Naive B cell (primary cell): ENCODE measurements around the gene PTPRD. TPM values are rescaled to one million over a fixed set of nuclear protein-coding genes. Genes with fewer than 3 reads are reported as not detected.

Experiments used
- ATAC-seq, 2 donors: fragments of 150-1000 bp; cut with Tn5 transposase; 2 replicates each; pipeline ENCODE4 v1.10.0; 2021; ENCODE audit warnings: low read depth in 2 of 2, mild to moderate bottlenecking in 2 of 2, moderate library complexity in 2 of 2
- DNase-seq: peaks from one replicate; pipeline ENCODE4 v3.0.0; 2022
- H3K27ac Mint-ChIP-seq, 6 donors: one replicate each; pipeline ENCODE4 v1.8.0; 2020 to 2022; ENCODE audit warnings: mild to moderate bottlenecking in 6 of 6, mixed read lengths in 6 of 6, moderate library complexity in 5 of 6, inconsistent platforms in 2 of 6
- H3K27me3 Mint-ChIP-seq, 3 donors: one replicate each; pipeline ENCODE4 v1.8.0; 2021 to 2022; ENCODE audit warnings: mixed read lengths in 3 of 3, mild to moderate bottlenecking in 1 of 3
- H3K36me3 Mint-ChIP-seq, 2 donors: one replicate each; pipeline ENCODE4 v1.8.0; 2020 to 2022; ENCODE audit warnings: mixed read lengths in 2 of 2, inconsistent platforms in 1 of 2, mild to moderate bottlenecking in 1 of 2
- H3K4me1 Mint-ChIP-seq, 3 donors: one replicate each; pipeline ENCODE4 v1.8.0; 2020 to 2022; ENCODE audit warnings: mixed read lengths in 3 of 3, inconsistent platforms in 1 of 3, mild to moderate bottlenecking in 1 of 3, moderate library complexity in 1 of 3
- H3K4me3 Mint-ChIP-seq, 8 donors: one replicate each; pipeline ENCODE4 v1.8.0; 2020 to 2022; ENCODE audit warnings: mild to moderate bottlenecking in 8 of 8, mixed read lengths in 8 of 8, moderate library complexity in 8 of 8, inconsistent platforms in 2 of 8
- H3K9me3 Mint-ChIP-seq, 7 donors: one replicate each; pipeline ENCODE4 v1.8.0; 2020 to 2022; ENCODE audit warnings: mixed read lengths in 7 of 7, mild to moderate bottlenecking in 5 of 7, inconsistent platforms in 2 of 7, moderate library complexity in 1 of 7
- polyA plus RNA-seq, 6 donors: library from polyadenylated mRNA; unstranded; fragments of 300-500 nt; fragmentation: Illumina TruSeq; gene quantifications; one replicate each; pipeline ENCODE4 v1.2.3, GENCODE V29; 2021; ENCODE audit warnings: low read depth in 6 of 6

Gene PTPRD
- polyA plus RNA-seq, 6 donors from 2014 or later, result not detected

DNA sequence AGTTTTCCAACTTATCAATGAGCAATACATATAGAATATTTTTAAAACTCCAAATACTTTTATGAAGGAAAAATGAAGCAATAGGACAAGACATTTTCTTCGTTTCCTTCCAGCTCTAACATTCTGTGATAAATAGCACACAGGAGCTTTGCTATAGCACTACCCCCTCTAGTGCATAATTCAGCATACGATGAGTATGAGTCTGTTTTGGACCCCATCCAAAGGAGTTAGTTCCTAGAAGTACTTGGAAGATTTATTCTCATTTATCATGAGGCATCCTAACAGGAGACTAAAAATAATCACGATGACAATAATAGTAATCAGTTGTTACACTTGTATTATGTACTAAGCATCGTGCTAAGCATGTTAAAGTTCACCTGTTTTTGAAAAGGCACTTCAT lies 1751.9 kb downstream of the PTPRD start:
- Mint-ChIP-seq H3K4me3 (no peak overlapping the region), H3K9me3 (no peaks in the 10 kb centered on the region), H3K36me3 (no peaks in the 10 kb centered on the region), H3K27ac (no peak overlapping the region), H3K27me3 (peaks cover 19 to 38% (median 31%) of the 10 kb centered on the region in 3 donors), H3K4me1 (peaks cover 16 to 22% (median 19%) of the 10 kb centered on the region in 3 donors)
- DNase-seq, result no peak
- ATAC-seq, result no peak

DNA sequence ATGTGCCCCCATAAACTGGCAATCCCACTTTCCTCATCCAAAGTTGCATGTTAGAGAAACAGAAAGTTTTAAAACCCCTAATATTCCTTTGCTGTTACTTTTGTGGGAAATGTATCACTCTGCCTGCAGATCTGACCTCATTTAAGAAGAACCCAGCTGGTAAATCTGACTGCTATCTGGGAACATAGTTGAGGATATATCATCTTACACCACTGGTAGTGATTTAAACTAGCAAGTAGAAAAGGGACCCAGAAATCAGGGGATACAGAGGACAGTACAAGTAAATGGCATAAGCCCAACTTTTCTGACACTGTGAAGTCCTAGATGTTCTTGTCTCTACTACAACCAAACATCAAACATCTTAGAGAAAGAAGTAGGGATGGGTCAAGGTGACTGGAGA lies 1752.7 kb downstream of the PTPRD start:
- H3K4me3 Mint-ChIP-seq, result peak overlapping the region in 2 of 8 donors; percentile 3 to 13
- peaks cover 16 to 22% (median 19%) of the 10 kb centered on the region in 3 donors for H3K4me1 Mint-ChIP-seq
- no peak for DNase-seq

DNA sequence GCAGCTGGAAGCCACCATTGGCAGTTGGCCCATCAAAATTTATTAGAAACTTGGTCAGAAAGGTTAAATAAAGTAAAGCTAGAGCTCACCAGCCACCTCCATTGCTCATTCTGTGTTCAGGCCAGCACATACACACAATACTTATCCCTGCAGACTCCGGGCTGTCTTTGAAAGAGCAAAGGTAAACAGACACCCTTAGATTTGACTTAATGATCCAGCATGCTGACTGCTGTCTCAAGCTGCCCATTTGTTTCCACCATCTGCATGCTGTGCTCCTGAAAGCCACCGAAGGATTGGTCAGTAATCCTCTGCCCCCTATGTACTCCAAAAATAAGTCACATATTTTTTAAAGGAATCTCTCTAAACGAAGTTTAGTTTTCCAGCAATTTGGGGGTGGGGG lies 1753.4 kb downstream of the PTPRD start:
- no peak for ATAC-seq
- Mint-ChIP-seq H3K4me3 (peak overlapping the region in 5 of 8 donors; percentile 17 to 82 (median 74)), H3K27ac (no peak overlapping the region), H3K9me3 (no peaks in the 10 kb centered on the region), H3K27me3 (peaks cover 32 to 46% (median 45%) of the 10 kb centered on the region in 3 donors), H3K36me3 (no peaks in the 10 kb centered on the region), H3K4me1 (peaks cover 16 to 22% (median 19%) of the 10 kb centered on the region in 3 donors)
- no peak for DNase-seq

More for the DNA sequence above, 1752.7 kb downstream of the PTPRD start:
- Mint-ChIP-seq H3K36me3 (no peaks in the 10 kb centered on the region), H3K27ac (no peak overlapping the region), H3K9me3 (no peaks in the 10 kb centered on the region), H3K27me3 (peaks cover 25 to 40% (median 38%) of the 10 kb centered on the region in 3 donors)
- no peak for ATAC-seq

DNA sequence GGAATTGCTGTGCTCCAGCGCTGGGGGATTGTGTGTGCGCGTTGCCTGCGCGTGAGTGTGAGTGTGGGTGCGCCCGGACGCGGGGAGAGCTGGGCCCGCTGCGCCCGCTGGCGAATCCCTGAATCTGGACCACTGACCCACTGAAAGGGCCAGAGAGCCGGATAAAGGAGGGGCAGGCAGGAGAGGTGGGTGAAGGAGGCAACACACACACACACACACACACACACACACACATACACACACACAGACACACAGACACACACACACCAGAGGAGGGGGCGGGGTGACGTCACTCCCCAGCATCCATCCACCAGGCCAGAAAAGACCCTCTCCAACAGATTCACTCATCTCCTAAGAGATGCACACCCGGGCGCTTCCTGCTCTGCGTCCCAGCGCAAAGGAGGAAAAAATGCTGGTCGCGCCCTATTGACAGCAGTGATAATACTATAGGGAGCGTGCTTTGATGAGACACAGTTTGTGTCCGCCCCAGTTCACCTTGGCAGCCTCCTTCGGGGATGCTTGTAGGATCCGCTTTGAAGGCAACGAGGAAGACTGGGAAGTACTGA lies 1754.1 kb downstream of the PTPRD start:
- Mint-ChIP-seq H3K4me1 (peaks cover 16 to 22% (median 19%) of the 10 kb centered on the region in 3 donors), H3K4me3 (peak overlapping the region; percentile 75 to 87 (median 83)), H3K9me3 (no peaks in the 10 kb centered on the region), H3K27me3 (peaks cover 32 to 47% (median 47%) of the 10 kb centered on the region in 3 donors), H3K36me3 (no peaks in the 10 kb centered on the region), H3K27ac (peak overlapping the region in 1 of 6 donors; percentile 47)
- DNase-seq, result no peak
- ATAC-seq, result no peak

DNA sequence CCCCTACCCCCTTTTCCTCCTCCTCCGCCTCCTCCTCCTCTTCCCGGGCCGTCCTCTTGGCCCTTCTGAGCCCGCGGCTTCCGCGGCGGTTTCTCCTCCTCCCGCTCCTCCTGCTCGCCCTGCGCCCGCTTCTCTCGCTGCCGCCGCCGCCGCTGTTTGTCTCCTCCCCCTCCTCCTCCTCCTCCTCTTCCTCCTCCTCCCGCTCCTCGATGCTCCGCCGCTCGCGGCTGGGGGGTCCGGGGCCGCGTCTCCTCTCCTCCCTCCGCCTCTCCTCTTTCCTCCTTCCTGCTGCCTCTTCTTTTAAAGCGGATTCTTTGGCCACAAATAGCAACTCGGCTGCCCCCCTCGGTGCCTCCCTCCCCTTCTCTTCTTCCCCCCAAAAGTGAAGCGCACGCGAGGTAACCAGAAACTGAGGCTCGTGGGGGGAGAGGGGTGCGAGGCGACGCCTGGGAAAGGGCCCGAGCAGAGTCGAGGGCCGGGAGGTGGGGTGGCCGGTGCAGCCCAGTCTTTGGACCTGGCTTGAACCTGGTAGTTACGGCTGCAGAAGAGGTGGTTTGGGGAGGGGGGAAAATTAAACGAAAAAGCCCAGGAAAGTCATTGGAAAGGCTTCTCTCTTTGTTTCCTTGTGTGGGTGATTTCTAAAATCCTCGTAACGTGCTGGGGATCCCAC lies 1754.7 kb downstream of the PTPRD start:
- Mint-ChIP-seq H3K4me3 (peak overlapping the region; percentile 75 to 87 (median 83)), H3K36me3 (no peaks in the 10 kb centered on the region), H3K4me1 (peaks cover 16 to 22% (median 19%) of the 10 kb centered on the region in 3 donors), H3K27ac (no peak overlapping the region), H3K9me3 (no peaks in the 10 kb centered on the region), H3K27me3 (peaks cover 32 to 47% (median 47%) of the 10 kb centered on the region in 3 donors)
- ATAC-seq, result peak; percentile 27 to 35
- no peak for DNase-seq

DNA sequence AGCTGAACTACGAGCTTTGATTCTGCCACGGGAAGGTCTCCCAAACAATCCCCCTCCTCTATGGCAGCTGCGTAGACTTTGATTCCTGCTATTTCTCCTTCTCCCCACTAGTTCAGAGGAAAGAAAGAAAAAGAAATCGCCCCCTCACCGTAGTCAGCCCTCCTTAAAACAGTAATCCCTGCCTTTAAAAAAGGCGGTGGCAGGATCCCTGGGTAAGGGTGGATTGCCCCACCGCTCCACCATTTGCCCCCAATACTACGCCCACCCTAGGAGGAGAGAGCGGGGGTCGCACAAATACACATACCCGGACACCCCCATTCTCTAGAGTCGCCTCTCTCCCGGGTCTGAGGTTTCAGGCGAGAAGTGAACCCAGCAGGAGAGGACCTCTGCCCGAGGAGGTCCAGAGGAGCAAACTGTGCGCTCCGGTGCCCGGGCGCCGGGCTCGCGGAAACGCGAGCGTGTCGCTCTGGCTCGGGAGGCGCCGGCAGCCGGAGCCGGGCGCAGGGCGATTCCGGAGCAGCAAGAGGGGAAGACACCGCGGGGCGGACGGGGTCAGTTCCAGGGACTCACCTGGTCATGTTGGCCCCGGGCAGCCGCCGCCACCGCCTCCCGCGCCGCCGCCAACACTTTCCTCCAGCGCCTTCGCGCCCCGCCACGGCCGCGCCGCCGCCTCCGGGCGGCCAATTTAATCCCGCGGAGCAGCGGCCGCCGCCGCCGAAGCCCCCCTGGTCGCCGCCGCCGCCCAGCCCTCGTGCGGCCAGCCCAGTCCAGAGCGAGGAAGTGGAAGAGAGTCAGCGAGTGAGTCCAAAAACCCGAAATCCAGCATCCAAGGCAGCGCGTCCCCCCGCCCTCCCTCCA lies 1755.5 kb downstream of the PTPRD start:
- peak; percentile 40 to 50 for ATAC-seq
- Mint-ChIP-seq H3K4me3 (peak overlapping the region; percentile 81 to 87 (median 84)), H3K27ac (no peak overlapping the region), H3K36me3 (no peaks in the 10 kb centered on the region), H3K4me1 (peaks cover 16 to 22% (median 19%) of the 10 kb centered on the region in 3 donors), H3K27me3 (peaks cover 32 to 47% (median 47%) of the 10 kb centered on the region in 3 donors), H3K9me3 (no peaks in the 10 kb centered on the region)
- peak; percentile 3 for DNase-seq

DNA sequence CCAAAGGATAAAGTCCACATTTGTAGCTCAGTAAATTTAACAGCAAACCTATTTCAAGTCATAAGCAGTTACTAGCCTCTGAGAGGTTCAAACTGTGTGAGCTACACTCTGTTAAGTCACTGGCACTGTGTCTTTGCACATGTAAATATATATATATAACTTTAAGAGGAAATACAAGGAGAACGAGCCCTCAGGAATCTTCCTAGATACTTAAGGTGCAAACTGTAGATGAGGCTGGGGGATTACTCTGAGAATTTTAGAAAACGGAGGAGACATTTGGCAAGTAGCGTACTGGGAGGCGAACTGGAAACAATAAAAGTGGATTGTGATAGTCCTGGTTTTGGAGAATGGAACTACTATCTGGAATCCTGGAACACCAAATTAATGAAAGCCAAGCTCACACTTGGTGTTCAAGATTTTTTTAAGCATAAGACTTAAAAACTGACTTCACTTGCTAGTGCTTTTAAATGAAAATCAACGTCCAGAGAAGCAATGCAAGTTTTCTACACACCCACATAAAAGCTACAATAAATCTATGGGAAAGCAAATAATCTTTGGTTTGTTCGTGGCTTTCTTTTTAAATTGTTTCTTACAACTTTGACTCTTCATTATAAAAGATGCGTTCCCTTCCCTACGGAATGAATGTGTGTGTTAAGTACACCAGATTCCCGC lies 1756.3 kb downstream of the PTPRD start:
- Mint-ChIP-seq H3K27me3 (peaks cover 32 to 47% (median 47%) of the 10 kb centered on the region in 3 donors), H3K4me1 (peaks cover 16 to 22% (median 19%) of the 10 kb centered on the region in 3 donors), H3K9me3 (no peaks in the 10 kb centered on the region), H3K27ac (no peak overlapping the region), H3K4me3 (peak overlapping the region; percentile 66 to 85 (median 82)), H3K36me3 (no peaks in the 10 kb centered on the region)
- ATAC-seq (no peak), DNase-seq (no peak)

DNA sequence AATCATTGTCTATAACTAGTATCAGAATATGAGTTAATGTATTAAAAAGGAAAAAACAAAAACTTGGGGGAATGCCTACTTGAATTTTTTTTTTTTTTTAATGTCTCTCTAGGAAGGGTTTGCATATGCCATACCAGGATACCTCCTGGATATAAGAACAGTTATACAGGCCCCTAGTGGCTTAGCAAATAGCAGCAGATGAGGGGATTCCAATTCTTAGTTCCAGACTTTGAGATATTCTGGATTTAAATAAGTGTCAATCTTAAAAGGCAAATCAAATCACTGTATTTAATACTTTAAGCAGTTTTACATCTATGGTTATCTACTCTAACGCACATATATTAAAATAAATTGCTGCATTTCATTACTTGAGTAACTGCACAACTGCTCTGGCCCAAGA lies 1757.8 kb downstream of the PTPRD start:
- Mint-ChIP-seq H3K4me3 (no peak overlapping the region), H3K27ac (no peak overlapping the region), H3K4me1 (peaks cover 16 to 22% (median 19%) of the 10 kb centered on the region in 3 donors), H3K36me3 (no peaks in the 10 kb centered on the region), H3K9me3 (no peaks in the 10 kb centered on the region), H3K27me3 (peaks cover 32 to 47% (median 43%) of the 10 kb centered on the region in 3 donors)
- ATAC-seq, result no peak
- DNase-seq, result no peak

DNA sequence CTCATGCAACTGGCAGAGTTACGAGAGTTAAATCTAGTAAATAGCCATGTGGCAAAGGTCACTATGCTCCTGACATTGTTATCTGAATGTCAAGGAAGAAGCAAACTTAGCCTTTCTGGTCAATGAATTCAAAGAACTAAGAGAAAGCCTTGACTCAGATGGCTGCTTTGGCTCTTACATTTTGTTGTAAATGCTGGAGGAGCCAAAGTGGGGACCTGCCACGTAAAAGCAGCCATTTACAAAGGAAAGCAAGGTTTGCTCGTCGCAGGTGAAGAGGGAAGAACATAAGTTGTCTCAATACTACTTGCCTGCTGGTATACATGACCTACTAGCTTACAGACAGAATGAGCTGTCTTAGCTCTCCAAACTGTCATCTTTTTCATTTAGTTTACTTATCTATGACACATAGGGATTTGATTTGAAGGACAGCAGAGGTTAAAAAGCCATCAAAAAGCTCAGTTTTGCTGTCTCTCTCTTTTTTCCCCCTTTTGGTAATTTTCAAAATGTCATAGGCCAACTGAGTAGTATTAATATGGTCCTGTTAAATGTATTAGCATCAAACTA lies 1760.4 kb downstream of the PTPRD start:
- ATAC-seq, result no peak

DNA sequence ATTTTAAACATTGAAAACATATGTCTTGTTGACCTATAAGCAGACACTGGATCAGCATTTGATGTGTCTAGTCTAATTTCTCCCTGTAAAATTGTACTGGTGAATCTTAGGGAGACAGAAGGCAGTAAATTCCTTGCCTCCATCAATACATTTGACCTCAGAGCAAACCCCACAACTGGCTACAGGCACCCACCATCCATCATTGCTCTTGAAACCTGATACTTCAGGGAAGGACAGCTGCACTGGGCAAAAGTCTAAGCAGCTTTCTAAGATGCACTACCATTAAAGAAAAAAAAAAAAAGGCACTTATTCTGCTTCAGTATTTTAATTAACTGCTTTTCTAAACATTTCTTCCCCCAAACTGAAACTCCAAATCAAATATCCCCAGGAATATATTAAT lies 1761.9 kb downstream of the PTPRD start:
- ATAC-seq (no peak), DNase-seq (no peak)
- no peaks in the 10 kb centered on the region for H3K4me1 Mint-ChIP-seq
- H3K36me3 Mint-ChIP-seq, result no peaks in the 10 kb centered on the region
- no peak overlapping the region for H3K27ac Mint-ChIP-seq
- H3K4me3 Mint-ChIP-seq, result no peak overlapping the region
- no peaks in the 10 kb centered on the region for H3K9me3 Mint-ChIP-seq
- H3K27me3 Mint-ChIP-seq, result peaks cover 13 to 16% (median 14%) of the 10 kb centered on the region in 3 donors

More for the DNA sequence above, 1760.4 kb downstream of the PTPRD start:
- DNase-seq, result no peak
- Mint-ChIP-seq H3K27me3 (peaks cover 25% of the 10 kb centered on the region in 3 donors), H3K4me3 (no peak overlapping the region), H3K4me1 (peaks cover 8 to 10% (median 9%) of the 10 kb centered on the region in 3 donors), H3K36me3 (no peaks in the 10 kb centered on the region), H3K9me3 (no peaks in the 10 kb centered on the region), H3K27ac (no peak overlapping the region)

DNA sequence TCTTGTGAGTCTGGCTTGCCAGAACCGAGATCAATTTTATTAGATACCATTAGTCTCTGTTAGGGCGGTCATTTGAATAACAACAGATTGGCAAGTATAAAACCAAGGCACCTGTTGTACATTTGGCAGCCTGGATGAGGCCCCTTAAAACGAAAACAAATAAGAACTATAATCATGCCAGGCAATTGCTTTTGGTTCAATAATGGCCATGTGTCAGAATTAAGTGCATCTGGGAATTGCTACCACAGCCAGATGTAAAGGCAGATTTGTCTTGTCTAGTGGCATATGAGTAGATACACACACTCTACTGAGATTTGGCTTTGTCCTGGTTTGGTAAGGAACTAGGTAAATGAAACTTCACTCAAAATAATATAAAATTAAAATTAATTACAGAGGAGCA lies 1767.0 kb downstream of the PTPRD start:
- DNase-seq (no peak), ATAC-seq (no peak)
- Mint-ChIP-seq H3K27ac (no peak overlapping the region), H3K36me3 (no peaks in the 10 kb centered on the region), H3K9me3 (no peaks in the 10 kb centered on the region), H3K4me1 (no peaks in the 10 kb centered on the region), H3K4me3 (no peak overlapping the region), H3K27me3 (peaks cover 0 to 5% (median 0%) of the 10 kb centered on the region in 3 donors)

DNA sequence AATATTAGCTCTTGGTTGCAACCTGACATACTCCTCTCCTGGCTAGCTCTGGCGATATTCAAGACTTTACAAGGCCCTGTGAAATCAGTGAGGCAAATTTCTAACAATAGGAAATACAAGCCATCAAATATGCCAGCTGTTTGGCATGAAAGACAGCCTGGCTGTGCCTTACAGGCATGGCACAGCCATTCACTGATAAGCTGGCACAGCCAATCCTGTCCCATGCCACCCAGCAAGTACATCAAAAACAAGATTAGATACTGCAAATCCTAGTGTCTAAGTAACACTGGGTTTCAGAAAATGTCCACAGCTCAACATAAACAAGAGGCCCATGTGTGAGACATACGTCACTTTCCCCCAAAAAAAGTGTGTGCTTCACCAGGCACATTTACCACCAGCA lies 1767.4 kb downstream of the PTPRD start:
- ATAC-seq, result no peak
- no peak for DNase-seq
- Mint-ChIP-seq H3K27ac (no peak overlapping the region), H3K27me3 (peaks cover 0 to 5% (median 0%) of the 10 kb centered on the region in 3 donors), H3K36me3 (no peaks in the 10 kb centered on the region), H3K9me3 (no peaks in the 10 kb centered on the region), H3K4me1 (no peaks in the 10 kb centered on the region), H3K4me3 (no peak overlapping the region)

DNA sequence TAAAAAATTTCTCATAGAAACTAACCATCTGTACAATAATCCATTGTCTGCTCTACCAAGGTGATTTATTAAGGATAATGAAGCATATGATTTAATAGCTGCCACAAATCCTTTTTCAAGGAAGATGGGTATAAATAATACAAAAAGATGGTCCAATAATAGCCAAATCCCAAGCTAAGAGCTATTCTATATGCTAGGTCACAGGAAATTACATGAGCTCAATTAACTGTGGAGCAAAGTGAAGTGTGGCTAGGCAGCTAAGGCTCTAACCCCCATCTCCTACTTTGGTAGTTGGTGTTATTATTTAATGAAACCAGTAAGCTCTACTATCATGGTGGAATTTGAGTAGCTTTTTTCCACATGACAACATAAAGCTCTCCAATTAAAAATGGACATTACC lies 1768.3 kb downstream of the PTPRD start:
- Mint-ChIP-seq H3K27ac (no peak overlapping the region), H3K4me3 (no peak overlapping the region), H3K4me1 (no peaks in the 10 kb centered on the region), H3K9me3 (no peaks in the 10 kb centered on the region), H3K27me3 (peaks cover 0 to 2% (median 0%) of the 10 kb centered on the region in 3 donors), H3K36me3 (no peaks in the 10 kb centered on the region)
- no peak for DNase-seq
- no peak for ATAC-seq
